Measurements from ENCODE around the gene MYBPC2. TPM values are rescaled to one million over a fixed set of nuclear protein-coding genes. Genes with fewer than 3 reads are reported as not detected.

The MYBPC2 gene
- total and polyA plus RNA-seq, 2 donors (not counting 1 experiment from before 2014, with no cell fraction given), result 1.1 to 1.7 TPM

- Histone ChIP-seq H3K4me3 (ENCODE audit: control extremely low read depth in 1 of 5, extremely low read depth in 1 of 5, insufficient read depth in 1 of 5, low read depth in 2 of 5, low read length in 4 of 5) (peak overlapping the region in 4 of 5 experiments; percentile 26 to 46 (median 36)), H3K36me3 (replicated peaks in 1 of 2; ENCODE audit: control extremely low read depth in 1 of 2, control insufficient read depth in 1 of 2, extremely low read depth in 1 of 2, insufficient read depth in 2 of 2, low read length in 1 of 2) (peaks cover 0 to 61% of the 10 kb centered on the region in 2 experiments), H2AFZ (ENCODE audit: insufficient read depth, low read depth, low read length, poor library complexity, severe bottlenecking) (no peak overlapping the region), H4K20me1 (ENCODE audit: control insufficient read depth, insufficient read depth, low read length, poor library complexity, severe bottlenecking) (peaks cover 66% of the 10 kb centered on the region), H3K79me2 (ENCODE audit: control insufficient read depth, insufficient read depth, low read length) (peaks cover 60% of the 10 kb centered on the region), H3K27me3 (replicated peaks in 1 of 4; ENCODE audit: control extremely low read depth in 1 of 4, control insufficient read depth in 3 of 4, insufficient read depth in 4 of 4, low read length in 3 of 4) (no peaks in the 10 kb centered on the region), H3K27ac (ENCODE audit: low read length in 2 of 2) (peak overlapping the region; percentile 63 to 98), H3K9ac (ENCODE audit: low read length) (peak overlapping the region; percentile 97), H3K4me1 (ENCODE audit: control insufficient read depth in 2 of 2, insufficient read depth in 2 of 2, low read length in 2 of 2) (peaks cover 39 to 66% of the 10 kb centered on the region in 2 donors), H3K4me2 (replicated peaks; ENCODE audit: low read depth, low read length, poor library complexity, severe bottlenecking) (peak overlapping the region; percentile 63), H3K9me3 (ENCODE audit: control extremely low read depth in 1 of 3, control insufficient read depth in 2 of 3, insufficient read depth in 1 of 3, low read length in 2 of 3) (no peaks in the 10 kb centered on the region)
- CTCF ChIA-PET, result interaction anchor here (7.3 kb wide), 1 partner anchor 39 kb away, joined by 36 read pairs; no protein-coding TSS in a partner anchor
- H3K27me3 Mint-ChIP-seq, result no peaks in the 10 kb centered on the region
- DNase-seq, result no peak
- H3K4me1 Mint-ChIP-seq, result peaks cover 52% of the 10 kb centered on the region
- no peak for TF ChIP-seq EZH2 (IDR thresholded peaks at IDR 0.05; ENCODE audit: borderline replicate concordance, insufficient read depth, low read depth, low read length, poor library complexity, severe bottlenecking)
- TF ChIP-seq CTCF (IDR thresholded peaks at IDR 0.05), result no peak
- POLR2A ChIA-PET, result interaction anchor here (0.7 kb wide), 1 partner anchor 1908 kb away, joined by 4 read pairs; no protein-coding TSS in a partner anchor
- peak overlapping the region; percentile 94 for H3K27ac Mint-ChIP-seq
- H3K9me3 Mint-ChIP-seq (ENCODE audit: insufficient read depth), result no peaks in the 10 kb centered on the region
- 70% methylated on average over 11 of the region's 18 CpGs for WGBS (ENCODE audit: insufficient coverage)
- peak overlapping the region; percentile 94 for H3K4me3 Mint-ChIP-seq
- ATAC-seq (ENCODE audit: low read depth), result no peak
- intact Hi-C loops (cut with micrococcal nuclease), result no loop called here
These were observed 10.1 kb upstream of the MYBPC2 start for GRCh38 chr19:50422397-50423278.

Measured in B cell (primary cell).